RPMI8226 (cell line): ENCODE measurements around the gene ITPK1.

Experiments used
- DNase-seq: peaks from one replicate; pipeline ENCODE4 v3.0.0-alpha.2; 2015

Gene ITPK1

GRCh38 chr14:92962031-92962830, 153.5 kb downstream of the ITPK1 start:
- DNase-seq: no peak

GRCh38 chr14:92961567-92961855, 154.2 kb downstream of the ITPK1 start:
- no peak for DNase-seq

- no peak for DNase-seq
Observed at GRCh38 chr14:92960706-92961566, 154.8 kb downstream of the ITPK1 start.

- DNase-seq: no peak
Observed at GRCh38 chr14:92959761-92960680, 155.7 kb downstream of the ITPK1 start.

- no peak for DNase-seq
Observed at GRCh38 chr14:92959189-92959531, 156.6 kb downstream of the ITPK1 start.

GRCh38 chr14:92958373-92959188, 157.1 kb downstream of the ITPK1 start:
- DNase-seq: no peak

- no peak for DNase-seq
Observed at GRCh38 chr14:92956961-92957360, 158.8 kb downstream of the ITPK1 start.

GRCh38 chr14:92955381-92955780, 160.3 kb downstream of the ITPK1 start:
- DNase-seq: no peak

- DNase-seq: no peak
Observed at GRCh38 chr14:92954933-92955332, 160.8 kb downstream of the ITPK1 start.

GRCh38 chr14:92953526-92953925, 162.2 kb downstream of the ITPK1 start:
- no peak for DNase-seq

GRCh38 chr14:92952481-92953298, 163.0 kb downstream of the ITPK1 start:
- DNase-seq: no peak

- DNase-seq: peak; percentile 68
Observed at GRCh38 chr14:92951912-92952471, 163.7 kb downstream of the ITPK1 start.

- DNase-seq: no peak
Observed at GRCh38 chr14:92951261-92951660, 164.5 kb downstream of the ITPK1 start.

GRCh38 chr14:92950773-92951172, 165.0 kb downstream of the ITPK1 start:
- no peak for DNase-seq

- no peak for DNase-seq
Observed at GRCh38 chr14:92950193-92950540, 165.6 kb downstream of the ITPK1 start.

- no peak for DNase-seq
Observed at GRCh38 chr14:92949496-92950192, 166.1 kb downstream of the ITPK1 start.

GRCh38 chr14:92948647-92949046, 167.1 kb downstream of the ITPK1 start:
- no peak for DNase-seq

GRCh38 chr14:92946847-92947545, 168.7 kb downstream of the ITPK1 start:
- DNase-seq: no peak

- DNase-seq: no peak
Observed at GRCh38 chr14:92945959-92946846, 169.5 kb downstream of the ITPK1 start.
